HL-60/S4 treated with retinoic acid at 250 ng/mL for 4 days and 3 days (cell line): Measurements from ENCODE around the gene SYDE2.
"Not testable (repeated sequence)": the region's sequence is repeated elsewhere in the genome, so short reads cannot be mapped to it uniquely, and the experiment has no call there.

Experiments used
- in situ Hi-C: fragments of 300-500 bp; cut with MboI; formaldehyde crosslinking; loops from 2 replicates; pipeline ENCODE4 v1.7.0; 2022; ENCODE audit warnings: low sequenced_read_pairs

Gene SYDE2

DNA sequence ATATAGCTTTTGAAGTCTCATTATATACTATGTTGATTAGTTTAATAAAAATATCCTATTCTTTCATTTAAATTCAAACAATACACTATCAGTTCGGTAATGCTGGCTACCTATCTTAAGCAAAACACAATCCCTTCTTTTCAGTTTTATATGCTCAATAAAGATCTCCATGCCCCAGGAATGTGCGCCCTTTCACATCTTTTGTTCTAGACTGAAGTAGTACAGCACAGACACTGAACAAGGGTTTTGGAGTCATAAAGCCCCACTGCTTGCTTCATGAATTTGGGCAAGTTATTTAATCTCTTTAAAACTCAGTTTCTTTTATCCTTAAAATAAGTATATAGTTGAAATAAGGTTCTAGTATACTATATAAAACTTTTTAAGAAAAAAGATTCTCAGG, 22.4 kb downstream of the SYDE2 start:
- in situ Hi-C loops = no loop called here

DNA sequence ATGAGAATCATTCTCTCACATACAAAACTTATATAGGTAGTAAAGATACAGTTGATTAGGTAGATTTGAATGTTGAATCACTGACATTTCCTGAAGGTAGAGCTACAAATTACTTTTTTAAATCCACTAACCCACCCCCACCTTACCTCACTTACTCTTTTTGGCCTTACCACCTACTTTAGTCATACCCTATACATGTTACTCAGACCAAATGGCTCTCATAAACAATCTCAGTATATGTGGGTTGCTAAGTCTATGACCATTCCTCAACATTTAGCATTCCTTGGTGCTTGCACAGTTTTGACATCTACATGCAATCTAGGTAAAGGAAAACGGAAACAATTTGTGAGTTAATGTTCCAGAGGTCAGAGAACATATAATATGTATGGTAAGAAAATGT, 26.3 kb downstream of the SYDE2 start:
- in situ Hi-C loops = no loop called here

DNA sequence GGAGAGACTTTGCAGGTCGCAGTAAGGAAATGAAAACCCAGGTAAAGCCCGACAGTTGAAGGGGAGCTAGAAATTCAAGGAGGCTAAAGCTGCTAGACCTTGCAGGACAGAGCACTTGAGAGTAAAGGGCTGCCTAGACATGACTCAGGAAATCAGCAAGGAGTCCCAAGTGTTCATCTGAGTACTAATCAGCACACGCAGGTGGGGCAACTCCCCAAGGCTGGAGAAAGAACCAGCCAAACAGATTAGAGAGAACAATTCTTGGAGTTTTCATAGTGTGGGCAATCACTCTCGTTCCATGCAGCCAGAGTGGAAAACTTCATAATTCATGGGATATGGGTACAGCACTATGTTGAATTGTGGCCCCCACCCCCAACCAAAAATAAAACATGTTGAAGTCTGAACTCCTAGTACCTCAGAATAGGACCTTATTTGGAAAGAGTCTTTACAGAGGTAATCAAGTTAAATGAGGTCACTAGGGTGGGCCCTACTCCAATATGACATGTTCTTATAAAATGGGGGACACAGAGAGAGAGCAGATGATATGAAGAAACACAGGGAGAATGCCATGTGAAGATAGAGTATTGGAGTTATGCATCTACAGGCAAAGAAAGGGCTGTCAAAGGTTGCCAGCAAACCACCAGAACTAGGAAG, 28.0 kb downstream of the SYDE2 start:
- in situ Hi-C loops = no loop called here

DNA sequence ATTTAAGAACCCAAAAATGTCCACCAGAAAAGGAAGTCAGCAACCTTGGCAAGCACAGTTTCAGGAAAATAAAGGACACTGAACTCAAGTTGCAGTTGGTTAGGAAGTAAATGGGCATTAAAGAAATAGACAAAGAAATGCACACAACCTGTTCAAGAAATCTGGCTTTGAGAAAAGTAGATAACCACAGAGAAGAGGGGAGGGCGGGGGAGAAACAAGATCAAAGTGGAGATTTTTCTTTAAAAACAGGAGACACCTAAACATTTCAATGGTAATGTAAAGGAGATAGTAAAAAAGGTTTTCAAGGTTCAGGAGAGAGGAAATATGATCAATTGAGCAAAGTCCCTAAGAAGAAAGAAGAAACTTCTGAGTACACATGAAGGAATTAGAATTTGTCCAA, 29.1 kb downstream of the SYDE2 start:
- in situ Hi-C loops = no loop called here

DNA sequence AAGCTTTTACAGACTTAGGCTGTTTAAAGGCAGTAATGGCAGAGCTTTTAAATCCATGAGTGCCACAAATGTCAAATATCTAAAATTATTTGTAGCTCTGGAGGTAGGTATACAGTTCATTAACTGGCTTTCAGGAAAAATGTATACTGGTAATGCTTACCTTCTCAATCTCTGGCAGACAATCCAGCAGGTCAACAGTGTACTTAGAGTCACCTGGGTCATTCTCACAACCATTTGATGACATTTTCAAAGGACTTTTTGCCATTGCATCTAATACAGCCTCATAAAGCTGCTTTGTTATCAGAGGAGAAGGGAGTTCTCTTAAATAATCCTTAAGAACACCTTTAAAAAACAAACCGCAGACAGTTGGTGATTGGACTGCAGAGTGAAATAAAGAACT, 31.9 kb downstream of the SYDE2 start:
- in situ Hi-C loops = no loop called here

DNA sequence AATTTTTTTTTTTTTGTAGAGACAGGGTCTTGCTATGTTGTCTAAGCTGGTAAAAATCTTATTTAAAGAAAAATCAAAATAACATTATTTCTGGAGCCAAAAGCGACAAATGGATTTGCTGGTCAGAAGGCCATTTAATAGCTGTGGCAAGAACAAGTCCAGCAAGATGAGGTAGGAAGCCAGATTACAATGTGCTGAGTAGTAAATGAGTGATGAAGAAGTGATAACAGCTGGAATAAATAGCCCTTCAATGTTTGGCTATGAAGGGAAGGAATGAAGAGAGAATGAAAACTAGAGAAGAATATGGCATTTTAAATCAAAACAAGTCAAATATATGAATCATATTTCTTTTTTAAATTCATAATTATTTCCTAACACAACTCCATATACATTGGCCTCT, 34.5 kb downstream of the SYDE2 start:
- in situ Hi-C loops = no loop called here

DNA sequence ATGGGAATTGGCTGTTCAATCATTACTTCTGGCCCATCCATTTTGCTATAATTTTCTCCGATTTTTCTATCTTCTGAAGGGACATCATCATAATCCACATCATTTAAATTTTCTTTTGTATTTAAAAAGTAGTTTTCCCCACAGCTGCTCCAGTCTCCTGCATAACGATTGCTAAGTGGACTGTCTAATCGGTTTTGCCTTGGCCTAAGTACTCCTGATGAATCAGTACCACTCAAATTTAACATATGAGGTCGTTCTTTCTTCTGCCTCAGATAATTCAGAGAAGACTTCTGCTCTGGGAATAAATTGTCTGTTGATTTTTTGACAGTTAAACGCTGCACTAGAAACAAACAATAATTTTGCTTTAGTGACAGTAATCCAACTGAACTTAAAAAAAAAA, 41.9 kb downstream of the SYDE2 start:
- in situ Hi-C loops = no loop called here

DNA sequence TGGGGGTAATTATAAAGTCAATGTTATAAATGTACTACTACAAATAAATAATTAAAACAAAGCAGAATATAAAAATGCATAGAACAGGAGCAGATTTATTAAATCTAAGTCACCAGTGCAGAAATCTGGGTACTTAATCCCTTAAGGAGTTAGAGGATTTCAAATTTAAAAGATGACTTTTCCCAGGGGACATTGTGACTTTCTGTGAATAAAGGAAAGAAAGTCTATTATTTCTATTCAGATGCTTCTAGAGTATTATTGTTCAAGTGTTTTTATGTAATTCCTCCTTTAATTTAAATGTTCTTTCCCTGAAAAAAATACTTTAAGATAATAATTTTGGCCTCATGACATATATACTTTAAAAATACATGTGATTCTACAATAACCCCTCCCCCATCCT, 43.4 kb downstream of the SYDE2 start:
- in situ Hi-C loops = no loop called here

DNA sequence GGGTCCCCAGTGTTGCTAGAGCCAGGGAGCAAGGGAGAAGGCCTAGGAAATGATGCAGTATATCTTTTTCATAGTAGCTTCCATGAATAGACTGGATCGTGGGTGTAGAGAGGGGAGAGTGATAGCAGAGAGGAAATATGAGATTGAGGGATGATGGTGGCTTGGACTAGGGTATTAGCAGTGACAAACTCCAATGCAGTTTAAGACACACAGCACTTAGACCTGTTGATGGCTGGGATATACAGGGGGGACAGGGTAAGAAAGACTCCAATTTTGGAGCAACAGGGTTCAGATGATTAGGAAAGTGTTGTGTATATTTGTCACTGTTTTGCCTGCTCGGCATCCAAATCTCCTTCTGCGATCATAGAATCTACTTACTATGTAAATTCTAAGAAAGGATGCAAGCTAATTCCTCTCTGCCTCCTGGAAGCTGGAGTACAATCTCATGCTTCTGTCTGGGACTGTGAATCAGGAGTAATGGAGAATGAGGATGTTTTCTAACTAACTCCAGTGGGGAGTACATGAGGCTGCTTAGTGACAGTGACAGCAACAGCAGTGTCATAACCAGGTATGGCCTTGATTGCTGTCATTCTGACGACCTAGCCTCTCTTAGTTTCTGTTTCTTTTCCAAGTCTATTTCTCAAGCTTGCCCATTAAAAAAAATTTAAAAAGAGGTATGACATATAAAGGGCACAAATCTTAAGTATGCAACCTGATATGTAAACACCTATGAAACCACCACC, 47.5 kb downstream of the SYDE2 start:
- in situ Hi-C loops = no loop called here

DNA sequence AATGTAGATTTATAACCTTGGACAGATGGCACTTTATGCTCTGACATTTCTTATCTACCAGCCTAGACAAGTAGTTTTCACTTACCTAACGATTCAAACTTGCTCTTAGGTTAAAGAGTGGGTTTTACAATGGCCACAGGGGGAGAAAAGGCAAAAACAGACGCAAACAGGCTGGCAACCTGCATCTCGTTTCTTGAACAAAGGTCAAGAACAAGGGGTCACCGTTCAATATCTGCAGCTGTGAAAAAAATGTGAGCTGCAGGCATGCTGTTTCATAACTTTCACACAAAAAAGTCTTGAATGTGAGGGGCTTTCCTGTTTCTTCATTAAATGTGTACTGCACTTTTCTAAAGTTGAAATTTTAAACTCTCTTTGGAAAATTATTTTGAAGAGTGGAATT, 49.4 kb downstream of the SYDE2 start:
- in situ Hi-C loops = no loop called here

DNA sequence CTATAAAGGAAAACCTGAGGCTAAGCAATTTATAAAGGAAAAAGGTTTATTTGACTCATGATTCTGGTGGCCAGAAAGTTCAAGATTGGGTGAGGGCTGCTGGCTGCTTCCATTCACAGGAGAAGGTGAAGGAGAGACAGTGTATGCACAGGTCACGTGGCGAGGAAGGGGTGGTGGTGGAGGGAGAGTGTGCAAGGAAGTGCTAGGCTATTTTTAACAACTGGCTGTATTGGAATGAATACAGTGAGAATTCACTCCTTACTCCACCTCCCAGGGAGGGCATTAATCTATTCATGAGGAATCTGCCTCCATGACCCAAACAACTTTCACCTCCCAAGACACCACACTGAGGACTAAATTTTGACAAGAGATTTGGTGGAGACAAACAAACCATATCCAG, 51.0 kb downstream of the SYDE2 start:
- in situ Hi-C loops = no loop called here

DNA sequence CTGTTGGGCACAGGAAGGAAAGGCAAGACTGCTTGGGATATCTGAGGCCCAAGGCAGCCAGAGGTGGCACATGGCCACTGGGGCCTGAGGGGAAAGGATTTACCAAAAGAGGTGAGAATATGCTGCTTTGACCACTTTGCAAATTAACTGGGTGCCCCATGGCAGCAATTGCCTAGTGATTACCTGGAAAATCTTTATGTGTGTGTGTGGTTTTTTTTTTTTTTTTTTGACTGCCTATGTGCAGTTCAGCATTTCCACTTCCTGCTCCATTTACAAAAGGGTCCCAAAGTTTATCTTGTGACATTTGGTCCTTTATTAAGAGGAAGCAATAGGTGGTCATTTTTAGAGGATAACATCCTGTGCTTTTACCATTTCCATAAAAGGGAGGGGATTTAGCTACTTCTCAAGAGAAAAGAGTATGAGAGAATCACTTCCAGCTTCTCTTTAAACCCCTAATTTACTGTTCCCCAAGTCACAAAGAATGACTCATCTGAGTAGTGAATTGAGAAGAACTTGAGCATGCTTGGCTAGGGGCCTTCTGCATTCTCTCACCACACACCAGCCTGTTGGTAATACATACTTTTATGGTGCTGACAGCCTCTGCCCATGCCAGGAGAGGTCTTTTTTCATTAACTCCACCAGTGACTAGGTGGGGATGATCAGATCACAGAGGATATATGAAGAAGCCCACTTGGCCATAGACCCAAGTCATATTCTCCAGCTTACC, 52.1 kb downstream of the SYDE2 start:
- in situ Hi-C loops = no loop called here

DNA sequence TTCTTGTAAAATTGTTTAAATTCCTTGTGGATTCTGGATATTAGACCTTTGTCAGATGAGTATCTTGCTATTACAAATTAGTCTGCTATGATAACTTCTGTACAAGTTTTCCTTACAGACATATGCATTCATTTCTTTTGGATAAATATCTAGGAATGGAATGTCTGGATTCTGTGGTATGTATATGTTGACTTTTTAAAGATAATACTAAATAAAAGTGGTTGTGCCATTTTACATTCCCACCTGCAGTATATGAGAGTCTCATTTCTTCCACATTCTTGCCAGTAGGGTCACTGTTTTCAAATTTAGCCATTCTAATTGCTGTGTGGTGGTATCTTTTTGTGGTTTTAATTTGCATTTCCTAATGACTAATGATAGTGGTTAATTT, 53.9 kb downstream of the SYDE2 start:
- in situ Hi-C loops = no loop called here

DNA sequence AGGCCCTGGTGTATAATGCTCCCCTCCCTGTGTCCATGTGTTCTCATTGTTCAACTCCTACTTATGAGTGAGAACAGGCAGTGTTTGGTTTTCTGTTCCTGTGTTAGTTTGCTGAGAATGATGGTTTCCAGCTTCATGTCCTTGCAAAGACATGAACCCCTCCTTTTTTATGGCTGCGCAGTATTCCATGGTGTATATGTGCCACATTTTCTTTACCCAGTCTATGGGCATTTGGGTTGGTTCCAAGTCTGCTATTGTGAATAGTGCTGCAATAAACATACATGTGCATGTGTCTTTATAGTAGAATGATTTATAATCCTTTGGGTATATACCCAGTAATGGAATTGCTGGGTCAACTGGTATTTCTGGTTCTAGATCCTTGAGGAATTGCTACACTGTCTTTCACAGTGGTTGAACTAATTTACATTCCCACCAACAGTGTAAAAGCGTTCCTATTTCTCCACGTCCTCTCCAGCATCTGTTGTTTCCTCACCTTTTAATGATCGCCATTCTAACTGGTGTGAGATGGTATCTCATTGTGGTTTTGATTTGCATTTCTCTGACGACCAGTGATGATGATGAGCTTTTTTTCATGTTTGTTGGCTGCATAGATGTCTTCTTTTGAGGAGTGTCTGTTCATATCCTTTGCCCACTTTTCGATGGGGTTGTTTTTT, 54.4 kb downstream of the SYDE2 start:
- in situ Hi-C loops = not testable (repeated sequence)

DNA sequence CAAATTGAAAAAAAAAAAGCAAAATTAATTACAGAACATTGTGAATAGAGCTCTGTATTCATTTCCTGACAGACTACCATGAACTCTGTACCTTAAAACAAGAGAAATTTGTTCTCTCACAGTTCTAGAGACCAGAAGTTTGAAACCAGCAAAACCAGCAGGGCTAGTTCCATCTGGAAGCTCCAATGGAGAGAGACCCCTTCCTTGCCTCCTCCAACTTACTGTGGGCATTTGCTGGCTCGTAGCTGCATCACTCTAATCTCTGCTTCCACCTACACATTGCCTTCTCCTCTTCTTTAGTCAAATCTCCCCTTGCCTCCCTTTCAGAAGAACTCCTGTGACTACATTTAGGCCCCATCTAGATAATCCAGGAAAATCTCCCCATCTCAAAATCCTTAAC, 56.5 kb downstream of the SYDE2 start:
- in situ Hi-C loops = no loop called here

DNA sequence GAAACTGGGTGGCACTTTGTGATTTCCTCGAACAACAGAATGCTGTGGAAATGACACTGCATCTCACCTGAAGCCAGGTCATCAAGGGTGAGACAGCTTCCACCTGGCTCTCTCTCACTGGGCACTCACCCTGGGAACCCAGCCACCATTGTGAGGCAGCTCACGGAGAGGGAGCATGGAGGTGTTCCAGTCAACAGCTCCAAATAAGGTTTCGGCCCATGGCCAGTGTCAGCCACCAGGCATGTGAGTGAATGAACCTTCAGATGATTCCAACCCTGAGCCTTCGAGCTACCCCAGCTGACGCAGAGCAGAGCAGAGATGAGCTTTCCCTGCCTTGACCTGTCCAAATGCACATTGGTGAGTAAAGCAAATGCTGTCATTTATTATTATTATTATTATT, 58.1 kb downstream of the SYDE2 start:
- in situ Hi-C loops = no loop called here

DNA sequence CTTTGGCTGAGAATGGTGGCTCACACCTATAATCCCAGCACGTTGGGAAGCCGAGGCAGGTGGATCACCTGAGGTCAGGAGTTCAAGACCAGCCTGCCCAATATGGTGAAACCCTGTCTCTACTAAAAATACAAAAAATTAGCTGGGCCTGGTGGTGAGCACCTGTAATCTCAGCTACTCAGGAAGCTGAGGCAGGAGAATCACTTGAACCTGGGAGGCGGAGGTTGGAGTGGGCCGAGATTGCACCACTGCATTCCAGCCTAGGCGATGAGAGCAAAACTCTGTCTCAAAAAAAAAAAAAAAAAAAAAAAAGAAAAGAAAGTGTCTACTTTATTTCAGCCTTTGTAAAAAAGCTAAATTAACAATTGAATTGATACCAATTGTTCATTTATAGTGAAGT, 62.4 kb downstream of the SYDE2 start:
- in situ Hi-C loops = not testable (repeated sequence)

DNA sequence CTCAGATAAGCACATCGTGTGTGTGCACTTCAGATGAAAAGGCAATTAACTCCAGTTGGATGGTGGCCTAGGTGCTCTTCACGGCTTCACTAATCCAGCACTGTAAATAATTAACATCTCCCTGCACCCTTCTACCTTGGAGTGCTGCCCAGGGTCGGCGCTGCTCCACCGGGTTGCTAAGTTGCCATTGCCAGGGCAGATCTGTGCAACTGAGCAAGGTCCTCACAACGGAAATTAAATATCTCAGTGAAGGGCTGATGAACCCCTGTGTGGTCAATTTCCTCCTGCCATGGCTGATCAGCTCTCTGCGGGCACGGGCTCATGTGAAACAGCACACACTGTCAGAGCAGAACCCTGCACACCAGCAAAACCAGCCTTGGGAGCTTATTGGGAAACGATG, 63.2 kb downstream of the SYDE2 start:
- in situ Hi-C loops = no loop called here

DNA sequence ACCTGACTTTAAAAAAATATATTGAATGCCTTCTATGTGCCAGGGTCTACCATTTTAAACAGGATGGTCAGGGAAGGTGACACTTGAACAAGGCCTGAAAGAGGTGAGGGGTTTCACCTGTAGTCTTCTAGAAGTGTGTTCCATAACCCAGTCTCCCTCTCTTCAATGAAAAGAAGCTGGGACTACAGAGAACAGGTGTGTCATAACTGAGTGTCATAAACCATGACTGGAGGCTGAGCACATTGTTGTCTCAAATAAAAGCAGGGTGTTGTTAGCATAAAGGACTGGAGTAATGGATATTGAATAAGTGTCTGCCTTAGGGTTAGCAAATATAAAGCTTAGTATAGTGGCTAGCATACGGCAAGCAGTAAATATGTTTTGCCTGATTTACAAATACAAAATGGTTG, 65.4 kb downstream of the SYDE2 start:
- in situ Hi-C loops = no loop called here

DNA sequence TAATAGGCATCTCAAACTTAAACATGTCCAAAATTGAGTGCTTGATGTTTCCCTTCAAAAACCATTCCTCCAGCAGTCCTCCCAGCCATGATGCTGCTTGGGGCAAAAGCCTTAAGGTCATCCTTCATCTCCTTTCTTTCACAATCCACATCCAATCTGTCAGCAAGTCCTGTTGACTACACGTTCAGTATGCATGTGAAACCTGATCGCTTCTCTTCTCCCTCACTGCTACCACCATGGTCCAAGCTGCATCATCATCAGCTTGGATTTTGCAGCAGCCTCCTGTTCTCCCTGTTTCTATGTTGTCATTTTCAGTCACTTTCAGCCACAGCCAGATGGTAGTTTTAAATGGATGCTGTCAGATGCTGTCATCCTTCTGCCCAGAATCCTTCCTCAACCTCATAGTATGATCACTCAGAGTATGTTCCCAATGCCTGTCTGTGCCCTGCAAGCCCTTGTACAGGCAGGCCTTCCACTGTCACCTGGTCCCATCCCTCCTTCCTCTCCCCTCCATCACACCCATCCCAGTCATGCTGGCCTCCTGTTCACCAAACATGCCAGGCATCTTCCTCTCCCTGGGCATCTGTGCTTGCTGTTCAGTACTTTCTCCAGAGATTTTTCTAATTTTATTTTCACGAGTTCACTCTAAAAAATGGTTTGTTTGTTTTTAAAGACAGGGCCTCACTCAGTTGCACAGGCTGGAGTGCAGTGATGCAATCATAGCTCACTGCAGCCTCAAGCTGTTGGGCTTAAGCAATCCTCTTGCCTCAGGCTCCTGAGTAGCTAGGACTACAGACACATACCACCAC, 66.0 kb downstream of the SYDE2 start:
- in situ Hi-C loops = no loop called here
